H1 (cell line): ENCODE results near the gene SBF1. TPM values are rescaled to one million over a fixed set of nuclear protein-coding genes. Genes with fewer than 3 reads are reported as not detected.

Experiments
- FOSL1 ChIP-seq: IDR thresholded peaks from 2 replicates; pipeline ENCODE4 v1.6.1; 2011; ENCODE audit warnings: mild to moderate bottlenecking, low read depth, low read length, moderate library complexity; ENCODE audit not compliant: insufficient read depth
- JUND ChIP-seq: IDR thresholded peaks from 2 replicates; pipeline ENCODE4 v1.6.1; 2011; ENCODE audit warnings: mild to moderate bottlenecking, improper control_type of control experiment, low read length
- SP2 ChIP-seq: IDR thresholded peaks from 2 replicates; pipeline ENCODE4 v1.6.1; 2012; ENCODE audit warnings: mild to moderate bottlenecking, low read length, inconsistent platforms
- polyA plus RNA-seq, 7 experiments: library from polyadenylated mRNA; depleted of rRNA in 3 of 7; stranded (reverse) in 5 of 7; unstranded in 2 of 7; fragments of >200 nt in 5 of 7; fragments of 200-250 nt in 2 of 7; gene quantifications; 1 replicate in 5 of 7; 2 replicates in 1 of 7; 4 replicates in 1 of 7; pipeline versions ENCODE4 v1.2.1 to v1.2.3, GENCODE V29; 2011 to 2013; ENCODE audit warnings: missing spikeins in 2 of 7, mixed read lengths in 2 of 7
- total RNA-seq: library from RNA; stranded (reverse); fragmentation: NEBNext Ultra II Directional; extraction: Animal tissue kit (Norgen Biotek cat#: 25700); gene quantifications from 2 replicates; pipeline ENCODE4 v1.2.1, GENCODE V29; 2021

Gene SBF1
- total and polyA plus RNA-seq, 2 of the 8 experiments (the other 6 are each of a cell fraction or from before 2014, with no cell fraction given) = 29.1 to 71.5 TPM

DNA sequence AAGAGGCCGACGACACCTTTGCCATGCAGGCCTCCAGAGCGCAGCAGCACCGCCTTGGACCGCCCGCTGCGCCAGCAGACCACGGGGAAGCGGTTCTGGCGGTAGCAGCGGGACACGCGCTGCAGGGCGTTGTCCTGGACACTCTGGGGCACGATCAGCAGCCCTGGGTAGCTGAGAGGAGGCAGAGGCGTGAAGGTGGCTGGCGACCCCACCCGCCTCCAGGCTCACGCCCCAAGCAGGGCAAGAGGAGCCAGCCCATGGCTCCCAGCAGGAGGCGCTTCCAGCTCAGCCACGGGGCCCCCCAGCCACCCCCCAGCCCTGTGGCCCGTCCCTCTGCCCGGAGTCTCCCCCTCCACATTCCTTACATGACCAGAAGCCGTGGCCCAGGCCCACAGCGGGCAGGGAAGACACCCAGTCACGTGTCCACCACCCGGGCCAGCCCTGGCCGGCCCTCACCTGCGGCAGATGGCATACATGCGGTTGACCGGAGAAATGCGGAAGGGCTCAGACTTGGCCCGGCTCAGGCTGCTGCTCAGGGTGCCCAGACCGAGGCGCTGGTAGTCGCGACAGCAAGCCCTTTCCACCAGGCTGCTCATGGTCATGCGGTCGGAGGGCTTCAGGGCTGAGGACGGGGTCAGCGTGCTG is 15.2 kb downstream of the SBF1 start (continued):
- no peak for TF ChIP-seq JUND
- no peak for TF ChIP-seq SP2
- no peak for TF ChIP-seq FOSL1
- TF ChIP-seq, all 59 proteins: peak for 0
